Measurements from ENCODE around the gene IRAK1BP1. TPM values are rescaled to one million over a fixed set of nuclear protein-coding genes. Genes with fewer than 3 reads are reported as not detected.
"Not testable (repeated sequence)": the region's sequence is repeated elsewhere in the genome, so short reads cannot be mapped to it uniquely, and the experiment has no call there.

The IRAK1BP1 gene
- total RNA-seq, 1 experiment from 2014 or later: 2.8 TPM

DNA sequence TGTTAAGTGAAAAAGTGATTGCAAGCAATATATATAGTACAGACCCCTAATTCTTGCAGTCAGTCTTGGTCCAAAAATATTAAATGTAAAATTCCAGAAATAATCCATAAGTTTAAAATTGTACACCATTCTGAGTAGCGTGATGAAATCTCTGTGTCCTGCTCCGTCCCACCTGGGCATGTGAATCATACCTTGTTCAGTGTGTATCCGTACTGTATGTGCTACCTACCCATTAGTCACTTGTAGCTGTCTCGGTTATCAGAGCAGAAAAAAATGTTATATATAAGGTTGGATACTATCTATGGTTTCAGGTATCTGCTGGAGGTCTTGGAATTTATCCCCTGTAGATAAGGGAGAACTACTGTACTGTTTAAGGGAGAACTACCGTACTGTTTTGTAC, 16.3 kb downstream of the IRAK1BP1 start:
- no peak for DNase-seq (ENCODE audit: low read depth)

DNA sequence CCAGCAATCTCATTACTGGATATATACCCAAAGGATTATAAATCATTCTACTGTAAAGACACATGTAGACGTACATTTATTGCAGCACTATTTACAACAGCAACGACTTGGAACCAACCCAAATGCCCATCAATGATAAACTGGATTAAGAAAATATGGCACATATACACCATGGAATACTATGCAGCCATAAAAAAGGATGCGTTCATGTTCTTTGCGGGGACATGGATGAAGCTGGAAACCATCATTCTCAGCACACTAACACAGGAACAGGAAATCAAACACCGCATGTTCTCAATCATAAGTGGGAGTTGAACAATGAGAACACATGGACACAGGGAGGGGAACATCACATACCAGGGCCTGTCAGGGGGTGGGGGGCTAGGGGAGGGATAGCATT, 22.6 kb downstream of the IRAK1BP1 start:
- DNase-seq (ENCODE audit: low read depth): not testable (repeated sequence)

DNA sequence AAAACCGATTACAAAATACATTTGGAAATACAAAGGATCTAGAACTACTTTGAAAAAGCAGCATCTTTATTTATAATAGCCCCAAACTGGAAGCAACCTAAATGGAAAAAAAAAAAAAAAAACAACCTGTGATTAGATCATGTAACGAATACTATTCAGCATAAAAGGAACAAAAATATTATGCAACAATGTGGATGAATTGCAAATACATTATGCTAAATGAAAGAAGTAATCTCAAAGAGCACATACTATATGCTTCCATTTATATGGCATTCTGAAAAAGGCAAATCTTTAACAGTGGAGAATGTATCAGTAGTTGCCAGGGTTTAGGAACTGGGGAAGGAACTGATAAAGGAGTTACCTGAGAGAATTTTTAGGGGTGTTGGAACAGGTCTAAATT, 28.9 kb downstream of the IRAK1BP1 start:
- no peak for DNase-seq (ENCODE audit: low read depth)

DNA sequence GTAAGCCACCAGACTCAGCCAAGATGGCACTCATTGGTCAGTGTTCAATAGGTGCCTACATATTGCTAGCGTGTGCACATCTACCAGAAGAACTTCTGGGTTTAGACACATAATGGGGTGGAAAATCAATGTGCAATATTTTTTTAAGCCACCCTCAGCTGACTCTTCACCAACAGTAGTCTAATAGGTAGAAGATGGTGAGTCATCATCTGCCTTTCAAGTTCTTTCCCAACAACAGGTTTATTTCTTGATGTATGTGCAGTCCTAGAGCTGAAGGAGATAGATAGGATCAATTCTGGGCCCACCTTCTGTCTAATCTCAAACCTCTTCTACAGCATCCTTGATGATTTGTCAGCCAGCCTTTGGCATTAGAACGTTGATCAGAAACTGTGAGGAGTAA, 41.3 kb downstream of the IRAK1BP1 start:
- DNase-seq (ENCODE audit: low read depth): no peak

DNA sequence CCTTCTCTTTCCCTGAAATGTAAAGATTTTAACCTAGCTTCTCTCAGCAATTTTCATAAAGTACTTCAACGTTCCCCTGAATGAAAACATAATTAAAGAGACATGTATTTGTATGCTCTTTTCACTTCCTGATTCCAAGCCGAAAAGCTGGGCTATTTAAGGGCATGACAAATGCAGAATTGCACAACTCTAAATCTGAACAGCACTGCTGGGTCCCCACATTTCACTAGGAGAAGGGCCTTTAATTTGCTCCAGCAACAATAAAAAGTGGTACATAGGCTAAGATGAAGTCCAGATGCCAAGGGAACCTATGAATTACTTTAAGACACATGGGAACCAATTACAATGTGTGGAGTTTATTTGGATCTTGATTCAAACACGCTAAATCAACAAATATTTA, 42.0 kb downstream of the IRAK1BP1 start:
- no peak for DNase-seq (ENCODE audit: low read depth)

DNA sequence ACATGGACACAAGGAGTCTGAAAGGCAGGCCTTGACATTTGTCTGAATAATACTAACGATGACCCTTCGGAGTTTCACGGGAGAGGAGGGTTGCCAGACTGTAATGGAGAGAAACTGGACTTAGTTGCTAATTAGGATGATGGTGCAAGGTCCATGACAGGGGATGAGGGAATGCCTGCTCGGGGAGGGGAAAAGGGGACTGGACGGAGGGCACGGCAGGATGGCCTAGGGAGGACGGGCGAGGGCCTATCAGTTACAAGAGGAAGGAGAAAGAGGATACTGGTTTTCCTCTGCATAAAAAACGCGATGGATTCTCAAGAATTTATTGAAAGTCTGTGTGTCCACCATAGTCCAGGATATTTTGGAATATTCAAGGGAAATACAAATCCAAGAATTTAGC, 42.7 kb downstream of the IRAK1BP1 start:
- DNase-seq (ENCODE audit: low read depth): no peak

DNA sequence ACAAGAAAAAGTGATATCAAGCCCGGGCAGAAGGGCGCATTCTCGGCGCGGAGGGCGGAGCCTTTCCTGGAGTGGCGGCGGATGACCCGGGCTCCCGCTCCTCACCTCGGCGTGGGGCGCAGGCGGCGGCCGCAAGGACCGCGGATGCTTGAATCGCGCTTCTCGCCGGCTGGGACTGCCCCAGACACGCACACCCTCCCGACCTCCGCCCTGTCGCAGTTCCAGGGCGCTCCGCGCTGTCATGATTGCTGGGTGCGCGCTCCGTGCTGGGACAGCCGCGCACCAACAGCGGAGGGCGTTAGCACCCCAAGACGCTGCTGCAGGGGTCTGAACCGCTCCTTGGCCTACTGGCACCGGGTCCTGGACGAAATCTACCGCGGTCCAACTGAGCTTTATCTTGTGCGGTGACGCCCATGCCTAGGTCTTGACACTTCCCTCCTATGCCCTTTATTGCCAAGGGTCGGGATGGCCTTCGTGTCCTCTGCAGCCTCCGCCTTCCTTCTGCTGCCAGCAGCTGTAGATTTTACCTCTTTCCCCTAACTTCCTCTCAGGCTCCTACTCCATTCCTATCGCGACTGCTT, 43.3 kb downstream of the IRAK1BP1 start:
- no peak for DNase-seq (ENCODE audit: low read depth)

DNA sequence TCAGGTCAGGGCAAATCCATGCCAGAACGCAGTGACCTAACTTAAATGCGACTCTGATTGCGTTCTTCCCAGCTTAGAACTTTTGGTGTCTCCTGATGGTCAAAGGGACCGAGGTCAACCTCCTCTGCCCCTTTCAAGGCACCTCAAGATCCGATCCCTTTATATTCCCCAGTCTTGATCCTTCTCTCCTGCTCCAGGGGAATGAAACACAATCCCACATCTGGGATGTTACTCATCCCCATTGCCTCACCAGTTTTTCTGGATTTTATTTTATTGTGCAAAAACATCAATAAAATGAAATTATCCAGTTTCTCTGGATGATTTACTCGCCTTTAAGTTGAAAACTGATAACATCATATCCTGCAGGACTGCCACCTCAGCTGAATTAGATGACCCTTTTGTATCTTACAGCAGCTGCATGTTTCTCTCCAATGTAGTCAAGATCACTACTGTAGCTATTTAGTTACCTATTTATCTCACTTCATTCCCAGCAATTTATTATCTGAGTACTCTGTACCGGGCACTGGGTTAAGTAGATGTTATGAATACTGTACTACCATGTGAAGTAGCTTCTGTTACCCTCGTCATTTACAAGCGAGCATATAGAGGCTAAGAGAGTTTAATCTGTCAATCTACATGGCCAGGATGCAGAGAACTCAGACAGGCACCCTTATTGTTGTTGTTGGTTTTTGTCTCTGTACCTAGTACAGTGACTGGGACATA, 44.0 kb downstream of the IRAK1BP1 start:
- no peak for DNase-seq (ENCODE audit: low read depth)

DNA sequence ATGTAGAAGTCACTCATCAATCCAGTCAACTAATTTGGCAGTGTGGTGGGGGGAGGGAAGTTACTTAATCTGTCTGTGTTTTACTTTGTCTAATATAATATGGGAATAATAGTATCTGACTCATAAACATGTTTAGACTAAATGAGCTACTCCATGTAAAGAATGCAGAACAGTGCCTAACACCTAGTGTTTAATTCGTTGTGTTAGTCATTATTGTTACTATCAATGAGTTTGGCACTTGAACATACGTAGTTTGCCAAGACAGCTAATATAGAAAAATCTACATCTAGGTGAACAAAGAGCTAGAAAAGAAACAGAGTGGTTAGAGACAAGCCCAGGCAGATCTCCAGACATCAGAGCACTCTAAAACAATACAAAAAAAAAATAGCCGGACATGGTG, 49.1 kb downstream of the IRAK1BP1 start:
- no peak for DNase-seq (ENCODE audit: low read depth)

DNA sequence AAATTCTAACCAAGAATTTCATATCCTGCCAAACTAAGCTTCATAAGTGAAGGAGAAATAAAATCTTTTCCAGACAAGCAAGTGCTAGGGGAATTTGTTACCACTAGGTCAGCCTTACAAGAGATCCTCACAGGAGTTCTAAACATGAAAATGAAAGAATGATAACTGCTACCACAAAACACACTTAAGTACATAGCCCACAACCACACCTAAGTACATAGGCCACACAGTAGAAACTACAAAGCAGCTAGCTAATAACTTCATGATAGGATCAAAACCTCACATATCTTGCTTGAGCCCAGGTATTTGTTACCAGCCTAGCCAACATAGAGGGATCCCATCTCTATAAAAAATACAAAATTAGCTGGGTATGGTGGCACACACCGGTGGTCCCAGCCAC, 50.4 kb downstream of the IRAK1BP1 start:
- no peak for DNase-seq (ENCODE audit: low read depth)

DNA sequence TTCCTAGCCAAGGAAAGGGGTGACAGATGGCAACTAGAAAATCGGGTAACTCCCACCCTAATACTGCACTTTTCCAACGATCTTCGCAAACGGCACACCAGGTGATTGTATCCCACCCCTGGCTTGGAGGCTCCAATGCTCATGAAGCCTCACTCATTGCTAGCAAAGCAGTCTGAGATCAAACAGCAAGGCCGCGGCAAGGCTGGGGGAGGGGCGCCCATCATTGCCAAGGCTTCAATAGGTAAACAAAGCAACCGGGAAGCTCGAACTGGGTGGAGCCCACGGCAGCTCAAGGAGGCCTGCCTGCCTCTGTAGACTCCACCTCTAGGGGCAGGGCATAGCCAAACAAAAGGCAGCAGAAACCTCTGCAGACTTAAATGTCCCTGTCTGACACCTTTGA, 53.8 kb downstream of the IRAK1BP1 start:
- not testable (repeated sequence) for DNase-seq (ENCODE audit: low read depth)

DNA sequence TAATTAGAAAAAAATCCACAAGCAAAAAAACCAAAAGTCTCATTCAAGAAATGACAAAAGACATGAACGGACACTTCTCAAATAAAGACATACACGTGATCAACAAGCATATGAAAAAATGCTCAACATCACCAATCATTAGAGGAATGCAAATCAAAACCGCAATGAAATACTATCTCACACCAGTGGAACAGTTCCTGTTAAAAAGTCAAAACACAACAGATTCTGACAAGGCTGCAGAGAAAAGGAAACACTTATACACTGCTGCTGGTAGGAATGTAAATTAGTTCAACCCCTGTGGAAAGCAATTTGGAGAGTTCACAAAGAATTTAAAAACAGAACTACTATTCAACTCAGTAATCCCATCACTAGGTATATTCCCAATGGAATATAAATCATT, 58.0 kb downstream of the IRAK1BP1 start:
- DNase-seq (ENCODE audit: low read depth): no peak

DNA sequence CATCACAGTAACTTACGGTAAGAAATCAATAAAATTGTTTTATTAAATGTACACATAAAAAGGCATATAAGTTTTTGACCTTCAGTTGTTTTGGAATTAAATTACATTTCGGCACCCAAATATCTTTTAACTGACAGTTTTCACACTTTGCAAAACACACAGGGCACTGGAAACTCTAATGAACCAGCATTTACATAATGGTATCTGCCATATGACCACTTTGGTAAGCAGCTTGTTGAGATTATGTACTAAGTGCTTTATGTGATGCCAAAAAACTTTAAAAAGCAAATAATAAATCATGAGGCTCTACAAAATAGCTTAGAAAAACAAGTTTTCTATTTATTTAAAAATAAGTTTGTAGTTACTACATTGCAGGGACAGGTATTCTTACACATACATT, 68.2 kb downstream of the IRAK1BP1 start:
- DNase-seq (ENCODE audit: low read depth): no peak

DNA sequence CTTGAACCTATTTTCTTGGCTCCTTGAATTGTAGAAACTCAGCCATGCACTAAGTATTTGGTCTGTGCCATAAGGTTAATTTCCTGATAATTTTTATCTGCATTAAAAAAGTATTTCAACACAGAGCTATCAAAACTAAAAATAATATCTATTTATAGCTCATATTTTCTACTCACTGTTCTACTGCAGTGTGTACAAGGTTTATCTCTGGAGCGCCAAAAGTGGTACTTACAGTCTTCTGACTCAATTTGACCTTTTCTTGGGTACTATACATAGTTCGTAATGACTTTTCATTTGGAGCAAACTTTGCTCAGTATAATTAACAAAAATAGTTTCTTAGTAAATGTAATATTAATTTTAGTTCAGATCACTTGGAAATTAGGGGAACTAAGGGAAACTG, 69.2 kb downstream of the IRAK1BP1 start:
- DNase-seq (ENCODE audit: low read depth): no peak

DNA sequence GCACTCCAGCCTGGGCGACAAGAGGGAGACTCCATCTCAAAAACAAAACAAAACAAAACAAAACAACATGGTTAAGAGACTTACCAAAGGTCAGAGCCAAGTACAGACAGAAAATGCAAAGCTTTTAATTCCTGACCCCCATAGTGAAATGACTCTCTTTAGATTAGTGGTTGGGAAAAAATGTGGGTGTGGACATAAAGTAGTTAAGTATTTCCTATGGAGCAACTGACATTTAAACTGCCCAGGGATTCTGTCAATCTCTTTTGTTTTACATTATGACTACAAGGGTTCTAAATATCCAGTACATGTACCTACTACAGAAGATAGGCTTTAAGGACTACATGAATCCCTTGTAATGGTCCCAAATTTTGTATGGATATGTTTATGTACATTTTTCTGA, 75.1 kb downstream of the IRAK1BP1 start:
- peak; percentile 4 for DNase-seq (ENCODE audit: low read depth)

DNA sequence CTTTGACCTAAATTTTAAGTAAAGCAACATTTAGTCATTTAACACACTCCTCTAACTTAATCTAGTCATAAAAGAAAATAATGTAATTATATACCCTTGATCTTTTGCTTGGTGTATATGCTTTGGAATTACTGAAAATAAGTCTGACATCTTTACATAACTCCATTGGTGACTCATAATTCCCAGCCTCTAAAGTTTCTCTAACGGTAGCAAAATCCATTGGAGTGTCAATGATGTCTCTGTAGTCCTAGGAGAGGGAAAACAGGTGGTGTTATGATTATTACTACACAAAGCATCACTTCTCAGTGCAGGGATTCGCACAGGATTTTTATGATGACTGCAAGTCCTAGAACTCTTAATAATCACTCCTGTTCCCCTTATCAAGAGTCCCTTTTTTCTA, 80.2 kb downstream of the IRAK1BP1 start:
- peak; percentile 5 for DNase-seq (ENCODE audit: low read depth)

DNA sequence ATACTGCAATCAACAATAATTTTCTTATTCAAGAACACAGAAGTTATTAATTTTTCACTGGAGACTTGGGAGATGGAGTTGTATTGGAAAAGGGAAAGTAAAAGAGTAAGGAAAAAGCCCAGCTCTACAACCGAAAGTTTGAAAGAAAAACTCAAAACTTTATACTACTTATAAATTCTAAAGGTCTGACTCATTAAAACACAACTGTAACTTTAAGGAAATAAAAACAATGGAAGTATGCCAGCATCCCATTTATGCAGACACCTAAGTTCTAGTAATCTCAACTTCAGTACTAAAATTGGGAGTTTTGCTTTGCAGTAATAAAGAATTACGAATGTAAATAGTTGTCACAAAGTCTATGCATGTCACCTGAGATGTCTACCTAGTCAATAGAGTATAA, 80.6 kb downstream of the IRAK1BP1 start:
- DNase-seq (ENCODE audit: low read depth): no peak

DNA sequence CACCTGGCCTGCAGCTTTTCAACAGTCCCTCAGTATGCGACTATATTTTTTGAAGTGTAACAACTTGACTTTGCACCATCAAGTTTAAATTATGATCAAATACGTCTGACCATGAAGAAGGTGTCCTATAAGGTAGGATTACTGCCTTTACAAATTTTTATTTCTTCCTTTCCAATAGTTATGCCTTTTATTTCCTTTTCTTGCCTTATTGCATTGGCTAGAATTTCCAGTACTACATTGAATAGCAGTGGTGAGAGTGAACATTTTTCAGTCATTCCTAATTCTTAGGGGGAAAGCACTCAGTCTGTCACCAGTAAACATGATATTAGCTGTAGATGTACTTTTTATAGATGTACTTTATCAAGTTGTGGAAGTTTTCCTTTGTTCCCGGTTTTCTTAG, 81.4 kb downstream of the IRAK1BP1 start:
- no peak for DNase-seq (ENCODE audit: low read depth)

DNA sequence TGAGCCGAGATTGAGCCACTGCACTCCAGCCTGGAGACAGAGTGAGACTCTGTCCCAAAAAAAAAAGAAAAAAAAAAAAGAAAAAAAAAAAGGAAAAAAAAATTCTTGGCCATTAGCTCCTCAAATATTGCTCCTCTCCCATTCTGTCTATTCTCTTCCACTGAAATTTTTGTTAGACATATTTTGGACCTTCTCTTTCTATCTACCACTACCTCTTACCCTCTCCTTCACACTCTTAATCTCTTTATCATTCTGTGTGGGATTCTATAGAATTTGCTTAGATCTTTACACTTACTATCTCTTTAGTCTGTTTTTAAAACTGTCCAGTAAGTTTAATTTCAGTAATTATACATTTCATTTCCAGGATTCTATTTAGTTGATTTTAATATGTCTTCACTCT, 85.0 kb downstream of the IRAK1BP1 start:
- DNase-seq (ENCODE audit: low read depth): no peak
